B cell (primary cell): ENCODE data around the gene TUNAR. TPM values are rescaled to one million over a fixed set of nuclear protein-coding genes. Genes with fewer than 3 reads are reported as not detected.

Experiments
- ATAC-seq: fragments of 200-7000 bp; cut with Tn5 transposase; one replicate; pipeline ENCODE4 v1.10.0; 2021; ENCODE audit warnings: low read depth, mild to moderate bottlenecking, moderate number of reproducible peaks, moderate library complexity
- CTCF ChIA-PET: fragments of 350-600 bp; sonication (Branson Sonifier 250); formaldehyde crosslinking; loops from one replicate; lab custom pipeline; 2021; ENCODE audit warnings: antibody characterized with exemption, inconsistent platforms; lab: Charles Lee
- POLR2A ChIA-PET: fragments of 350-600 bp; sonication (Branson Sonifier 250); formaldehyde crosslinking; loops from one replicate; lab custom pipeline; 2021; ENCODE audit warnings: antibody characterized with exemption; lab: Charles Lee
- DNase-seq: peaks from one replicate; pipeline ENCODE4 v3.0.0; 2013
- H2AFZ ChIP-seq: 2 replicates; pipeline ENCODE4 v1.6.1; 2012; ENCODE audit warnings: mild to moderate bottlenecking, low read depth, low read length; ENCODE audit not compliant: insufficient read depth, poor library complexity, severe bottlenecking
- H3K27ac ChIP-seq, 2 donors: 1 replicate in 1 of 2; 2 replicates in 1 of 2; pipeline ENCODE4 v1.5.1; 2012 to 2013; ENCODE audit warnings: low read length in 2 of 2, mild to moderate bottlenecking in 2 of 2, moderate library complexity in 1 of 2
- H3K27me3 ChIP-seq, 4 experiments: fragments of 200-600 bp in 1 of 4; sonication (generic) in 1 of 4; replicated peaks in 1 of 4; 1 replicate in 2 of 4; 2 replicates in 2 of 4; pipeline versions ENCODE4 v1.6.1 to v1.7.0; 2013 to 2016; ENCODE audit warnings: low read length in 3 of 4, mild to moderate bottlenecking in 2 of 4, mixed read lengths in 1 of 4, moderate library complexity in 1 of 4; ENCODE audit not compliant: insufficient read depth in 4 of 4, control insufficient read depth in 3 of 4; ENCODE audit errors: control extremely low read depth in 1 of 4
- H3K36me3 ChIP-seq, 2 experiments: replicated peaks in 1 of 2; 1 replicate in 1 of 2; 2 replicates in 1 of 2; pipeline versions ENCODE4 v1.6.1 to v1.7.1; 2013; ENCODE audit warnings: low read length in 1 of 2; ENCODE audit not compliant: insufficient read depth in 2 of 2, control insufficient read depth in 1 of 2; ENCODE audit errors: control extremely low read depth in 1 of 2, extremely low read depth in 1 of 2
- H3K4me1 ChIP-seq, 2 donors: fragments of 200-600 bp in 1 of 2; sonication (generic) in 1 of 2; 1 replicate in 1 of 2; 2 replicates in 1 of 2; pipeline versions ENCODE4 v1.5.1 to v1.6.1; 2013 to 2017; ENCODE audit warnings: low read length in 2 of 2; ENCODE audit not compliant: control insufficient read depth in 2 of 2, insufficient read depth in 2 of 2
- H3K4me2 ChIP-seq: replicated peaks from 2 replicates; pipeline ENCODE3; 2012; ENCODE audit warnings: mild to moderate bottlenecking, low read depth, low read length; ENCODE audit not compliant: poor library complexity, severe bottlenecking
- H3K4me3 ChIP-seq, 5 experiments: fragments of 200-600 bp in 1 of 5; sonication (generic) in 1 of 5; 1 replicate in 3 of 5; 2 replicates in 2 of 5; pipeline versions ENCODE4 v1.5.1 to v1.7.0; 2011 to 2016; ENCODE audit warnings: low read length in 4 of 5, mild to moderate bottlenecking in 4 of 5, low read depth in 2 of 5, control low read depth in 1 of 5, moderate library complexity in 1 of 5; ENCODE audit not compliant: insufficient read depth in 1 of 5; ENCODE audit errors: control extremely low read depth in 1 of 5, extremely low read depth in 1 of 5
- H3K79me2 ChIP-seq: fragments of 200-600 bp; sonication (generic); one replicate; pipeline ENCODE4 v1.6.0; 2016; ENCODE audit warnings: low read length; ENCODE audit not compliant: control insufficient read depth, insufficient read depth
- H3K9ac ChIP-seq: fragments of 200-600 bp; sonication (generic); 2 replicates; pipeline ENCODE4 v1.6.1; 2017; ENCODE audit warnings: mild to moderate bottlenecking, low read length, moderate library complexity
- H3K9me3 ChIP-seq, 3 donors: one replicate each; pipeline versions ENCODE4 v1.6.1 to v1.7.1; 2013; ENCODE audit warnings: low read length in 2 of 3; ENCODE audit not compliant: control insufficient read depth in 2 of 3, insufficient read depth in 1 of 3; ENCODE audit errors: control extremely low read depth in 1 of 3
- H4K20me1 ChIP-seq: 2 replicates; pipeline ENCODE4 v1.6.0; 2012; ENCODE audit warnings: mild to moderate bottlenecking, low read length; ENCODE audit not compliant: insufficient read depth, control insufficient read depth, poor library complexity, severe bottlenecking
- H3K27ac Mint-ChIP-seq: one replicate; pipeline ENCODE4 v1.8.0; 2021; ENCODE audit warnings: mixed read lengths
- H3K27me3 Mint-ChIP-seq: one replicate; pipeline ENCODE4 v1.8.0; 2021; ENCODE audit warnings: mixed read lengths
- H3K4me1 Mint-ChIP-seq: one replicate; pipeline ENCODE4 v1.8.0; 2021; ENCODE audit warnings: mixed read lengths
- H3K4me3 Mint-ChIP-seq: one replicate; pipeline ENCODE4 v1.8.0; 2021; ENCODE audit warnings: mixed read lengths
- H3K9me3 Mint-ChIP-seq: one replicate; pipeline ENCODE4 v1.8.0; 2022; ENCODE audit warnings: mixed read lengths; ENCODE audit not compliant: insufficient read depth
- EZH2 ChIP-seq: IDR thresholded peaks from 2 replicates; pipeline ENCODE4 v1.6.1; 2012; ENCODE audit warnings: borderline replicate concordance, low read depth, mild to moderate bottlenecking, moderate library complexity, low read length; ENCODE audit not compliant: insufficient read depth, poor library complexity, severe bottlenecking
- WGBS: methylation state at CpG from one replicate; pipeline ENCODE4 v1.1.5; 2013; ENCODE audit warnings: missing lambda C conversion rate; ENCODE audit not compliant: insufficient coverage; 5-methylcytosine and 5-hydroxymethylcytosine counted together
- intact Hi-C: fragments of 100-400 bp; cut with micrococcal nuclease; formaldehyde crosslinking; loops from one replicate; pipeline ENCODE4 v1.10.0; 2022
- polyA minus RNA-seq: library from RNA; depleted of rRNA, polyadenylated mRNA; stranded (reverse); fragments of >200 nt; gene quantifications from 2 replicates; pipeline ENCODE4 v1.2.3, GENCODE V29; 2012
- polyA plus RNA-seq: library from polyadenylated mRNA; depleted of rRNA; stranded (reverse); fragments of >200 nt; gene quantifications from 2 replicates; pipeline ENCODE4 v1.2.3, GENCODE V29; 2012
- total RNA-seq, 2 donors: library from RNA; stranded (reverse); fragments of 120-200 nt in 1 of 2; gene quantifications; 1 replicate in 1 of 2; 2 replicates in 1 of 2; pipeline versions ENCODE4 v1.2.3 to v1.2.4, GENCODE V29; 2013 to 2022
- TF ChIP-seq, protein P1 (sequence below): fragments of 200-600 bp; IDR thresholded peaks from one replicate; pipeline ENCODE4 v1.8.0; 2022; ENCODE audit warnings: antibody characterized with exemption, mild to moderate bottlenecking

The TUNAR gene
- total RNA-seq (0.39 and 0.81 TPM in 2 replicates), polyA plus RNA-seq (0.48 and 1.2 TPM in 2 replicates), polyA minus RNA-seq (1.4 and 1.9 TPM in 2 replicates)
- 0.98 TPM for total RNA-seq (2013)

DNA sequence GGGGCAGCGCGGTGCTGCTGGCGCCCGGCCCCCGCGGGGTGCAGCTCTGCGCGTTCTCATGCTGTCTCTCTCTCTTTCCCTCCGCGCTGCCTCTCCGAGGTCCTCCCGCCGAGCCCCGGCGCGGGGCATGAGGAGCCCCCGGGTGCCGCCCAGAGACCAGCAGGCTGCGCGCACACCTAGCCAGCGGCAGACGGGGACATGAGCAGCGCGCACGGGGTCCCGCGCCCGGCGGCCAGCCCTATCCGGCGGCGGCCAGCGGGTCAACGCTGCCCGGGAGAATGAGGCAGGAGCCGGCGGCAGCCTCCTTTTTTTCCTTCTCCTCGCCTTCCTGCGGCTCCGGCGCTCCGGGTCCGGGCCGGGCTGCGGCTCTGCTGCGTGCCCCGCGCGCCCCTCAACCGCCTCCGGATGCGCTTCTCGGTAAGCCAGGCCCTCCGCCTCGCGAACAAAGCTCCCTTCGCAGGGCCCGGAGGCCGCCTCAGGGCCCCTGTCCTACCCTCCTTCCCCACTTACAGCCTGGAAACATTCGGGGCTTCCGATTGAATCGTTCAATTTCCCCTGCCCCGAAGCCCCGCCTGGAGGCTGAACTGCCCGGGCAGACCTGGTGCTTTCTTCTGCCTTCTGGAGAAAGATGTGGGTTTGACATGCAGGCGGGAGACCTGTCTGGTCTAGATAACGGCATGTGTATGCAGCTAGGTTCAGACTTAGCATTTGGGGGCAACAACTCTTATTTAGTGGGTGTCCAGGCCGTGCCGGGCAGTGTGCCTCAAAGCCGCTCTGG is at the start of gene TUNAR:
TUNAR (plus strand) TSS at position 72 of the 778 bp plus-strand sequence.
- no peaks in the 10 kb centered on the region for H3K9me3 Mint-ChIP-seq
- H3K4me2 ChIP-seq: peak within 1 kb of the TSS; percentile 73
- intact Hi-C loops: no loop called here
- H2AFZ ChIP-seq: no peak within 1 kb of the TSS
- H4K20me1 ChIP-seq: no peaks in the 10 kb centered on the region
- TF ChIP-seq, protein P1, sequence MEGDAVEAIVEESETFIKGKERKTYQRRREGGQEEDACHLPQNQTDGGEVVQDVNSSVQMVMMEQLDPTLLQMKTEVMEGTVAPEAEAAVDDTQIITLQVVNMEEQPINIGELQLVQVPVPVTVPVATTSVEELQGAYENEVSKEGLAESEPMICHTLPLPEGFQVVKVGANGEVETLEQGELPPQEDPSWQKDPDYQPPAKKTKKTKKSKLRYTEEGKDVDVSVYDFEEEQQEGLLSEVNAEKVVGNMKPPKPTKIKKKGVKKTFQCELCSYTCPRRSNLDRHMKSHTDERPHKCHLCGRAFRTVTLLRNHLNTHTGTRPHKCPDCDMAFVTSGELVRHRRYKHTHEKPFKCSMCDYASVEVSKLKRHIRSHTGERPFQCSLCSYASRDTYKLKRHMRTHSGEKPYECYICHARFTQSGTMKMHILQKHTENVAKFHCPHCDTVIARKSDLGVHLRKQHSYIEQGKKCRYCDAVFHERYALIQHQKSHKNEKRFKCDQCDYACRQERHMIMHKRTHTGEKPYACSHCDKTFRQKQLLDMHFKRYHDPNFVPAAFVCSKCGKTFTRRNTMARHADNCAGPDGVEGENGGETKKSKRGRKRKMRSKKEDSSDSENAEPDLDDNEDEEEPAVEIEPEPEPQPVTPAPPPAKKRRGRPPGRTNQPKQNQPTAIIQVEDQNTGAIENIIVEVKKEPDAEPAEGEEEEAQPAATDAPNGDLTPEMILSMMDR: no peak
- TF ChIP-seq EZH2: no peak
- peaks cover 0 to 4% (median 0%) of the 10 kb centered on the region in 3 donors for H3K9me3 ChIP-seq
- peak within 1 kb of the TSS in 3 of 5 experiments; percentile 7 to 40 (median 38) for H3K4me3 ChIP-seq
- ChIA-PET POLR2A (no interaction called here), CTCF (no interaction called here)
- 8% methylated on average over 67 of the region's 70 CpGs for WGBS
- DNase-seq: peak; percentile 6
- H3K4me1 Mint-ChIP-seq: peaks cover 7% of the 10 kb centered on the region
- ATAC-seq: no peak
- H3K27ac Mint-ChIP-seq: no peak within 1 kb of the TSS
- H3K36me3 ChIP-seq: no peaks in the 10 kb centered on the region
- H3K27ac ChIP-seq: no peak within 1 kb of the TSS
- H3K4me1 ChIP-seq: peaks cover 5 to 12% of the 10 kb centered on the region in 2 donors
- peaks cover 0 to 36% (median 3%) of the 10 kb centered on the region in 4 experiments for H3K27me3 ChIP-seq
- H3K27me3 Mint-ChIP-seq: peaks cover 59% of the 10 kb centered on the region
- peak within 1 kb of the TSS; percentile 74 for H3K4me3 Mint-ChIP-seq
- H3K79me2 ChIP-seq: no peaks in the 10 kb centered on the region
- H3K9ac ChIP-seq: peak within 1 kb of the TSS; percentile 35

DNA sequence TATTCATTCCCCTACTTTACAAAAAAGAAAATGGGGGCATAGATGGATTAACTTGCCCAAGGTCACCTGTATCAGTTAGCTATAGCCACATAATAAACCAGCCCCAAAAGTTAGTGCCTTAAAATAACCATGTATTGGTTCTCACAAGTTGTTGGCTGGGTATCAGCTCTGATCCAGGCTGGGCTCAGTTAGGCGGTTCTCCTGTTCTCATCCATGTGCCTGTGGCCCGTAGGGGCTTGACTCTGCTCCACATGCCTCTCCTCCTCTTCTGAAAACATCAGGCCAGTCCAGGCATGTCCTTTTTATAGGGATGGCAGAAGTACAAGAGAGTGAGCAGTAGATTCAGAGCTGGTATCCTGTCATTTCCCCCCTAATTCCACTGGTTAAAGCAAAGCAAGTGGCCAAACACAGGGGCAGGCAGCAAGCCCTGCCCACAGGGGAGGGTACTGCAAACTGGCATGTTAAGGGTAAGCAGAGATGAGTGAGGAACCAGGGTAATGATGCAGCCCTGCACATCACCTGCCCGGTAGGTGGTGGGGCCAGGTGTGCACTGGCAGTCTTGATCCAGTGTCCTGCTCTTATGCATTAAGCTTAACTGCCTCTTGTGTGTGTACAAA is 47.9 kb upstream of the TUNAR start:
- no peak overlapping the region for H3K27ac Mint-ChIP-seq
- no peak for ATAC-seq
- intact Hi-C loops: no loop called here
- peaks cover 0 to 6% (median 0%) of the 10 kb centered on the region in 3 donors for H3K9me3 ChIP-seq
- H2AFZ ChIP-seq: no peak overlapping the region
- CTCF ChIA-PET: no interaction called here
- no peaks in the 10 kb centered on the region for H3K9me3 Mint-ChIP-seq
- no peaks in the 10 kb centered on the region for H3K4me1 ChIP-seq
- peaks cover 0 to 3% (median 0%) of the 10 kb centered on the region in 4 experiments for H3K27me3 ChIP-seq
- DNase-seq: no peak
- 100% methylated on average over 1 of the region's 3 CpGs for WGBS
- no peaks in the 10 kb centered on the region for H3K79me2 ChIP-seq
- POLR2A ChIA-PET: no interaction called here
- H4K20me1 ChIP-seq: no peaks in the 10 kb centered on the region
- no peak for TF ChIP-seq EZH2
- TF ChIP-seq, protein P1: no peak
- H3K27me3 Mint-ChIP-seq: peaks cover 19% of the 10 kb centered on the region
- no peaks in the 10 kb centered on the region for H3K36me3 ChIP-seq
- H3K4me1 Mint-ChIP-seq: no peaks in the 10 kb centered on the region
- no peak overlapping the region for H3K27ac ChIP-seq
- no peak overlapping the region for H3K4me3 Mint-ChIP-seq
- H3K9ac ChIP-seq: no peak overlapping the region
- no peak overlapping the region for H3K4me2 ChIP-seq
- H3K4me3 ChIP-seq: no peak overlapping the region
